HepG2 (cell line): ENCODE results near the gene SERHL2. TPM values are rescaled to one million over a fixed set of nuclear protein-coding genes. Genes with fewer than 3 reads are reported as not detected.

Source experiments
- ARNT ChIP-seq: fragments of 450-650 bp; IDR thresholded peaks from 2 replicates; pipeline ENCODE4 v1.6.1; 2017
- CTCF ChIP-seq: sonication (generic); formaldehyde crosslinking; IDR thresholded peaks from 2 replicates; pipeline ENCODE4 v1.5.0; 2020; ENCODE audit warnings: mild to moderate bottlenecking, missing genetic modification reagents, moderate library complexity
- GATA4 ChIP-seq: sonication (generic); IDR thresholded peaks from 2 replicates; pipeline ENCODE4 v1.6.1; 2016; ENCODE audit warnings: antibody characterized with exemption, low read depth, borderline replicate concordance
- HOXA3 ChIP-seq: sonication (generic); formaldehyde crosslinking; IDR thresholded peaks from 2 replicates; pipeline ENCODE4 v1.5.0; 2020; ENCODE audit warnings: missing genetic modification reagents
- KLF16 ChIP-seq, 2 experiments: sonication (generic) in 1 of 2; formaldehyde crosslinking in 1 of 2; IDR thresholded peaks; 2 replicates each; pipeline versions ENCODE4 v1.6.1 to v1.8.0; 2016 to 2023; ENCODE audit warnings: missing genetic modification reagents in 2 of 2, missing compliant biosample characterization in 1 of 2
- RAD21 ChIP-seq: fragments of 450-650 bp; formaldehyde crosslinking; IDR thresholded peaks from 2 replicates; pipeline ENCODE4 v1.5.0; 2020; ENCODE audit warnings: mild to moderate bottlenecking
- RARA ChIP-seq: IDR thresholded peaks from 2 replicates; pipeline ENCODE4 v1.6.1; 2016; ENCODE audit warnings: missing genetic modification reagents, missing compliant biosample characterization
- RFX1 ChIP-seq: fragments of 450-650 bp; IDR thresholded peaks from 2 replicates; pipeline ENCODE4 v1.6.1; 2017
- SIN3B ChIP-seq: fragments of 150-350 bp; IDR thresholded peaks from 2 replicates; pipeline ENCODE4 v1.6.1; 2014; ENCODE audit warnings: low read length
- SSRP1 ChIP-seq: IDR thresholded peaks from 2 replicates; pipeline ENCODE4 v1.6.1; 2016; ENCODE audit warnings: control low read depth
- STAG1 ChIP-seq: sonication (generic); formaldehyde crosslinking; IDR thresholded peaks from 2 replicates; pipeline ENCODE4 v1.4.0; 2020; ENCODE audit warnings: missing genetic modification reagents
- ZFX ChIP-seq: sonication (generic); formaldehyde crosslinking; IDR thresholded peaks from 2 replicates; pipeline ENCODE4 v1.4.0; 2020; ENCODE audit warnings: mild to moderate bottlenecking, low read depth, missing genetic modification reagents, moderate library complexity
- ZNF142 ChIP-seq: sonication (generic); formaldehyde crosslinking; IDR thresholded peaks from 2 replicates; pipeline ENCODE4 v1.4.0; 2020; ENCODE audit warnings: missing genetic modification reagents
- ZNF143 ChIP-seq: sonication (generic); formaldehyde crosslinking; IDR thresholded peaks from 2 replicates; pipeline ENCODE4 v1.4.0; 2020; ENCODE audit warnings: missing genetic modification reagents
- ZNF253 ChIP-seq: sonication (generic); formaldehyde crosslinking; IDR thresholded peaks from 2 replicates; pipeline ENCODE4 v1.8.0; 2022; ENCODE audit warnings: mild to moderate bottlenecking, missing genetic modification reagents, borderline replicate concordance
- ZNF317 ChIP-seq: sonication (generic); formaldehyde crosslinking; IDR thresholded peaks from 2 replicates; pipeline ENCODE4 v1.5.0; 2020; ENCODE audit warnings: mild to moderate bottlenecking, missing genetic modification reagents
- ZNF446 ChIP-seq: sonication (generic); formaldehyde crosslinking; IDR thresholded peaks from 2 replicates; pipeline ENCODE4 v1.5.0; 2020; ENCODE audit warnings: mild to moderate bottlenecking, missing genetic modification reagents
- ZNF614 ChIP-seq: IDR thresholded peaks from 2 replicates; pipeline ENCODE4 v1.6.1; 2018; ENCODE audit warnings: missing biosample characterization, missing genetic modification reagents, inconsistent platforms, borderline replicate concordance
- ZNF646 ChIP-seq: sonication (generic); formaldehyde crosslinking; IDR thresholded peaks from 2 replicates; pipeline ENCODE4 v1.9.0; 2021; ENCODE audit warnings: mild to moderate bottlenecking, missing genetic modification reagents
- polyA plus RNA-seq, 8 experiments: library from polyadenylated mRNA; depleted of rRNA in 3 of 8; stranded (reverse) in 7 of 8; unstranded in 1 of 8; fragments of >200 nt; fragmentation: Illumina TruSeq in 4 of 8; extraction: Trizol in 4 of 8; gene quantifications; 2 replicates each; pipeline versions ENCODE4 v1.2.1 to v1.2.3, GENCODE V29; 2011 to 2016; ENCODE audit warnings: low read depth in 4 of 8, missing spikeins in 1 of 8, mixed read lengths in 1 of 8; ENCODE audit not compliant: insufficient read depth in 1 of 8
- total RNA-seq, 5 experiments: library from RNA; depleted of rRNA; stranded (reverse); fragments of >200 nt; fragmentation: Illumina TruSeq; extraction: Trizol; gene quantifications; 2 replicates each; pipeline ENCODE4 v1.2.3, GENCODE V29; 2016; ENCODE audit warnings: low read depth in 1 of 5

The SERHL2 gene
- total and polyA plus RNA-seq, 2 of the 13 experiments (the other 11 are each of a cell fraction or from before 2014, with no cell fraction given) = 1.0 to 1.8 TPM

- peak; percentile 94 for TF ChIP-seq CTCF
- no peak for TF ChIP-seq ZNF142 (CRISPR knock-in tag)
- no peak for TF ChIP-seq ARNT
- no peak for TF ChIP-seq ZNF646 (CRISPR knock-in tag)
- TF ChIP-seq RFX1 = no peak
- TF ChIP-seq GATA4 = no peak
- TF ChIP-seq SIN3B = no peak
- TF ChIP-seq SSRP1 (CRISPR knock-in tag) = no peak
- TF ChIP-seq RARA (CRISPR knock-in tag) = no peak
- peak; percentile 92 for TF ChIP-seq RAD21
- TF ChIP-seq HOXA3 (CRISPR knock-in tag) = peak; percentile 27; the same call in 1 of the 2 replicates
- TF ChIP-seq STAG1 (CRISPR knock-in tag) = peak; percentile 88
- no peak for TF ChIP-seq ZNF317
- no peak; a peak in 1 of 4 replicates for TF ChIP-seq KLF16 (CRISPR knock-in tag; IDR thresholded peaks at IDR 0.05)
- TF ChIP-seq ZNF253 (CRISPR knock-in tag) = no peak
- TF ChIP-seq ZFX (CRISPR knock-in tag) = peak; percentile 66
- TF ChIP-seq ZNF446 (CRISPR knock-in tag) = no peak
- no peak for TF ChIP-seq ZNF143 (CRISPR knock-in tag)
- no peak for TF ChIP-seq ZNF614 (CRISPR knock-in tag)
Measured at GRCh38 chr22:42621505-42622002, 67.8 kb downstream of the SERHL2 start (continued).
